Measurements from ENCODE around the gene HMGN4.
A peak's percentile ranks its signal among the peaks of the same experiment; 100 is the strongest.

Gene HMGN4

GRCh38 chr6:26570027-26570809 is 32.1 kb downstream of the HMGN4 start:
- H3K27ac ChIP-seq, result no peak overlapping the region
- no peak for TF ChIP-seq CTCF (conservative IDR thresholded peaks at IDR 0.05)

GRCh38 chr6:26571592-26572296 is 33.6 kb downstream of the HMGN4 start:
- H3K27ac ChIP-seq, result peak overlapping the region; percentile 76
- TF ChIP-seq CTCF (conservative IDR thresholded peaks at IDR 0.05), result no peak

- no peak overlapping the region for H3K27ac ChIP-seq
- no peak for TF ChIP-seq CTCF (conservative IDR thresholded peaks at IDR 0.05)
These were observed 37.4 kb downstream of the HMGN4 start for GRCh38 chr6:26575494-26575939.

- H3K27ac ChIP-seq, result no peak overlapping the region
- TF ChIP-seq CTCF (conservative IDR thresholded peaks at IDR 0.05), result no peak
These were observed 38.3 kb downstream of the HMGN4 start for GRCh38 chr6:26576407-26576843.

GRCh38 chr6:26576929-26577719 is 39.0 kb downstream of the HMGN4 start:
- H3K27ac ChIP-seq, result no peak overlapping the region
- no peak for TF ChIP-seq CTCF (conservative IDR thresholded peaks at IDR 0.05)

GRCh38 chr6:26577720-26578072 is 39.5 kb downstream of the HMGN4 start:
- no peak for TF ChIP-seq CTCF (conservative IDR thresholded peaks at IDR 0.05)
- H3K27ac ChIP-seq, result no peak overlapping the region

- TF ChIP-seq CTCF (conservative IDR thresholded peaks at IDR 0.05), result no peak
- no peak overlapping the region for H3K27ac ChIP-seq
These were observed 40.1 kb downstream of the HMGN4 start for GRCh38 chr6:26578279-26578678.

Measured in VCaP (cell line).